Measurements from ENCODE around the gene ACOT13. TPM values are rescaled to one million over a fixed set of nuclear protein-coding genes. Genes with fewer than 3 reads are reported as not detected.
A peak's percentile ranks its signal among the peaks of the same experiment; 100 is the strongest.

ACOT13 gene
- 10 to 100 TPM; 36.2 to 43.1 TPM for total RNA-seq
- 39.2 TPM for polyA plus RNA-seq (2013, experiment 1 of 2)
- 34.8 TPM for polyA plus RNA-seq (2013, experiment 2 of 2)
- long read RNA-seq, experiment 1, full-length matches to known transcripts: 29 of 32 reads
- long read RNA-seq, experiment 1, partial matches to known transcripts: 1 of 32 reads
- long read RNA-seq, experiment 1, other reads (novel, unspliced or antisense): 2 of 32 reads
- long read RNA-seq, experiment 2, full-length matches to known transcripts: 37 of 39 reads
- long read RNA-seq, experiment 2, partial matches to known transcripts: 0 of 39 reads
- long read RNA-seq, experiment 2, other reads (novel, unspliced or antisense): 2 of 39 reads
- long read RNA-seq, experiment 3, full-length matches to known transcripts: 21 of 25 reads
- long read RNA-seq, experiment 3, partial matches to known transcripts: 1 of 25 reads
- long read RNA-seq, experiment 3, other reads (novel, unspliced or antisense): 3 of 25 reads
- long read RNA-seq, experiment 4, full-length matches to known transcripts: 14 of 18 reads
- long read RNA-seq, experiment 4, partial matches to known transcripts: 0 of 18 reads
- long read RNA-seq, experiment 4, other reads (novel, unspliced or antisense): 4 of 18 reads

GRCh38 chr6:24666641-24667377 lies at the start of gene ACOT13, which contains the start of gene TDP2:
ACOT13 (plus strand) TSS chr6:24667077; CDS start chr6:24667264, 187 bp downstream.
TDP2 (minus strand) TSS chr6:24666899; CDS start chr6:24666862, 37 bp downstream.
- peaks cover 56% of the 10 kb centered on the region for H3K36me3 Mint-ChIP-seq (ENCODE audit: low read depth)
- Histone ChIP-seq H3K9me3 (ENCODE audit: control insufficient read depth, low read length) (peaks cover 43% of the 10 kb centered on the region), H3K27ac (ENCODE audit: low read depth, low read length) (peak within 1 kb of the TSS; percentile 91), H3K4me3 (ENCODE audit: low read length) (peak within 1 kb of the TSS; percentile 99), H3K9ac (ENCODE audit: extremely low read depth, low read length, poor library complexity, severe bottlenecking) (peak within 1 kb of the TSS; percentile 89), H3K4me1 (ENCODE audit: control insufficient read depth, insufficient read depth, low read length) (no peaks in the 10 kb centered on the region), H3K36me3 (ENCODE audit: control insufficient read depth, insufficient read depth, low read length) (peaks cover 25% of the 10 kb centered on the region), H3K27me3 (ENCODE audit: control insufficient read depth, insufficient read depth, low read length, poor library complexity, severe bottlenecking) (no peaks in the 10 kb centered on the region)
- no peaks in the 10 kb centered on the region for H3K27me3 Mint-ChIP-seq (ENCODE audit: insufficient read depth)
- peak within 1 kb of the TSS; percentile 97 for H3K27ac Mint-ChIP-seq
- peaks cover 42% of the 10 kb centered on the region for H3K9me3 Mint-ChIP-seq
- WGBS, 2 experiments (ENCODE audit: insufficient coverage in 1 of 2, insufficient read length in 1 of 2): 0 to 1% methylated on average over 30 to 62 of the region's 62 CpGs
- TF ChIP-seq CTCF (conservative IDR thresholded peaks at IDR 0.05): peak; percentile 81
- H3K4me1 Mint-ChIP-seq: peaks cover 32% of the 10 kb centered on the region
- peak; percentile 99 for DNase-seq
- H3K4me3 Mint-ChIP-seq: peak within 1 kb of the TSS; percentile 87

DNA sequence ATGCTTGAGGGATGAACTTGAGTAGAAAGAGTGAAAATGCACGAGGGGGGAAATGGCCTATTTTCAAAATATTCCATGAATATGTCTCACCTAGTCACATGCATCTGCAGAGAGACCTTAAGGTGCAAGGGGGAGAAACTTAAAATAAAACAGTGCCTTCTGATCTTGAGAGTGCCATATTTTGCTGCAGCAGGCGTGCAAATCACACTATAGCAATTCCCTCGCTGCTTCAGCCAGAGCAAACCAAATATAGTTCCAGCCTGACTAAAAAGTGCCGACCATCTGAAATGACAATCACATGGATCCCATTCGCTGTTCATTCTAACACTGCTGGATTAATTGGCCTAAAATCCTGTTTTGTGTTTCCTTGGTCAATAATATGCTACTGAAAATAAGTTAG lies 47.2 kb upstream of the ACOT13 start:
- H3K36me3 ChIP-seq (ENCODE audit: control insufficient read depth, insufficient read depth, low read length): no peaks in the 10 kb centered on the region
- H3K27me3 Mint-ChIP-seq (ENCODE audit: insufficient read depth): no peaks in the 10 kb centered on the region
- H3K27ac Mint-ChIP-seq: no peak overlapping the region
- TF ChIP-seq CTCF (conservative IDR thresholded peaks at IDR 0.05): no peak
- H3K27me3 ChIP-seq (ENCODE audit: control insufficient read depth, insufficient read depth, low read length, poor library complexity, severe bottlenecking): no peaks in the 10 kb centered on the region
- H3K4me1 Mint-ChIP-seq: peaks cover 10% of the 10 kb centered on the region
- no peaks in the 10 kb centered on the region for H3K9me3 ChIP-seq (ENCODE audit: control insufficient read depth, low read length)
- no peak overlapping the region for H3K27ac ChIP-seq (ENCODE audit: low read depth, low read length)
- H3K4me3 Mint-ChIP-seq: no peak overlapping the region
- H3K4me1 ChIP-seq (ENCODE audit: control insufficient read depth, insufficient read depth, low read length): no peaks in the 10 kb centered on the region
- H3K9ac ChIP-seq (ENCODE audit: extremely low read depth, low read length, poor library complexity, severe bottlenecking): no peak overlapping the region
- no peak for DNase-seq
- H3K9me3 Mint-ChIP-seq: no peaks in the 10 kb centered on the region
- WGBS, 2 experiments (ENCODE audit: insufficient coverage in 1 of 2, insufficient read length in 1 of 2): 93 to 100% methylated on average over 5 of the region's 5 CpGs
- H3K4me3 ChIP-seq (ENCODE audit: low read length): no peak overlapping the region
- no peaks in the 10 kb centered on the region for H3K36me3 Mint-ChIP-seq (ENCODE audit: low read depth)

DNA sequence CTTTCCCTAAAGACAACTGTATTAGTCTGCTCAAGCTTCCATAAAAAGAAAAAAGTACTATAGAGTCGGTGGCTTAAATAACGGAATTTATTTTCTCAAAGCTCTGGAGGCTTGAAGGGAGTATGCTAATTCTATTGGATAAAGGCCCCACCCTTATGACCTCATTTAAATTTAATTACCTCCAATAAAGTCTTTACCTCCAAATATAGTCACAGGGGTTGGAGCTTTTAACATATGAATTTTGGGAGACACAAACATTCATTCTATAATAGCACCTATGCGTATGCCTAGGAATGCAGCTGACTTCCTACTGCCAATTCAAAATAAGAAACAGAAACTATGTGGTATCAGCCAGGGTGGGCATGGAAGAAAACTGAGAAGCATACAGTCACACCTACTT lies 46.2 kb upstream of the ACOT13 start:
- H3K4me1 ChIP-seq (ENCODE audit: control insufficient read depth, insufficient read depth, low read length): no peaks in the 10 kb centered on the region
- no peak overlapping the region for H3K9ac ChIP-seq (ENCODE audit: extremely low read depth, low read length, poor library complexity, severe bottlenecking)
- Mint-ChIP-seq H3K27me3 (ENCODE audit: insufficient read depth) (no peaks in the 10 kb centered on the region), H3K36me3 (ENCODE audit: low read depth) (no peaks in the 10 kb centered on the region), H3K4me3 (no peak overlapping the region), H3K4me1 (peaks cover 10% of the 10 kb centered on the region), H3K9me3 (no peaks in the 10 kb centered on the region), H3K27ac (no peak overlapping the region)
- no peaks in the 10 kb centered on the region for H3K27me3 ChIP-seq (ENCODE audit: control insufficient read depth, insufficient read depth, low read length, poor library complexity, severe bottlenecking)
- no peaks in the 10 kb centered on the region for H3K36me3 ChIP-seq (ENCODE audit: control insufficient read depth, insufficient read depth, low read length)
- H3K9me3 ChIP-seq (ENCODE audit: control insufficient read depth, low read length): no peaks in the 10 kb centered on the region
- DNase-seq: no peak
- 100% methylated on average over 3 of the region's 3 CpGs; no CpG with 5 or more reads in 1 of the 2 experiments for WGBS, 2 experiments (ENCODE audit: insufficient coverage in 1 of 2, insufficient read length in 1 of 2)
- no peak for TF ChIP-seq CTCF (conservative IDR thresholded peaks at IDR 0.05)
- no peak overlapping the region for H3K27ac ChIP-seq (ENCODE audit: low read depth, low read length)
- no peak overlapping the region for H3K4me3 ChIP-seq (ENCODE audit: low read length)

Measured in endodermal cell (in vitro differentiated cells).